Measurements from ENCODE around the gene TCTN1. TPM values are rescaled to one million over a fixed set of nuclear protein-coding genes. Genes with fewer than 3 reads are reported as not detected.

TCTN1 gene
- total RNA-seq, 4 donors from 2014 or later, result 30.2 to 35.7 (median 31.4) TPM

GRCh38 chr12:110582276-110583136 is 31.4 kb upstream of the TCTN1 start:
- TF ChIP-seq, protein P1, sequence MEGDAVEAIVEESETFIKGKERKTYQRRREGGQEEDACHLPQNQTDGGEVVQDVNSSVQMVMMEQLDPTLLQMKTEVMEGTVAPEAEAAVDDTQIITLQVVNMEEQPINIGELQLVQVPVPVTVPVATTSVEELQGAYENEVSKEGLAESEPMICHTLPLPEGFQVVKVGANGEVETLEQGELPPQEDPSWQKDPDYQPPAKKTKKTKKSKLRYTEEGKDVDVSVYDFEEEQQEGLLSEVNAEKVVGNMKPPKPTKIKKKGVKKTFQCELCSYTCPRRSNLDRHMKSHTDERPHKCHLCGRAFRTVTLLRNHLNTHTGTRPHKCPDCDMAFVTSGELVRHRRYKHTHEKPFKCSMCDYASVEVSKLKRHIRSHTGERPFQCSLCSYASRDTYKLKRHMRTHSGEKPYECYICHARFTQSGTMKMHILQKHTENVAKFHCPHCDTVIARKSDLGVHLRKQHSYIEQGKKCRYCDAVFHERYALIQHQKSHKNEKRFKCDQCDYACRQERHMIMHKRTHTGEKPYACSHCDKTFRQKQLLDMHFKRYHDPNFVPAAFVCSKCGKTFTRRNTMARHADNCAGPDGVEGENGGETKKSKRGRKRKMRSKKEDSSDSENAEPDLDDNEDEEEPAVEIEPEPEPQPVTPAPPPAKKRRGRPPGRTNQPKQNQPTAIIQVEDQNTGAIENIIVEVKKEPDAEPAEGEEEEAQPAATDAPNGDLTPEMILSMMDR (IDR thresholded peaks at IDR 0.05; ENCODE audit: low read depth), result no peak

- TF ChIP-seq, protein P1 (IDR thresholded peaks at IDR 0.05; ENCODE audit: low read depth), result no peak
These were observed 30.5 kb upstream of the TCTN1 start, which contains the start of gene PPTC7 for GRCh38 chr12:110583137-110584059. PPTC7 (minus strand) TSS chr12:110583318; CDS start chr12:110583031, 287 bp downstream.

GRCh38 chr12:110585231-110585799 is 28.6 kb upstream of the TCTN1 start:
- TF ChIP-seq, protein P1 (IDR thresholded peaks at IDR 0.05; ENCODE audit: low read depth), result no peak

- TF ChIP-seq, protein P1 (IDR thresholded peaks at IDR 0.05; ENCODE audit: low read depth), result no peak
These were observed 23.9 kb upstream of the TCTN1 start for GRCh38 chr12:110590059-110590458.

DNA sequence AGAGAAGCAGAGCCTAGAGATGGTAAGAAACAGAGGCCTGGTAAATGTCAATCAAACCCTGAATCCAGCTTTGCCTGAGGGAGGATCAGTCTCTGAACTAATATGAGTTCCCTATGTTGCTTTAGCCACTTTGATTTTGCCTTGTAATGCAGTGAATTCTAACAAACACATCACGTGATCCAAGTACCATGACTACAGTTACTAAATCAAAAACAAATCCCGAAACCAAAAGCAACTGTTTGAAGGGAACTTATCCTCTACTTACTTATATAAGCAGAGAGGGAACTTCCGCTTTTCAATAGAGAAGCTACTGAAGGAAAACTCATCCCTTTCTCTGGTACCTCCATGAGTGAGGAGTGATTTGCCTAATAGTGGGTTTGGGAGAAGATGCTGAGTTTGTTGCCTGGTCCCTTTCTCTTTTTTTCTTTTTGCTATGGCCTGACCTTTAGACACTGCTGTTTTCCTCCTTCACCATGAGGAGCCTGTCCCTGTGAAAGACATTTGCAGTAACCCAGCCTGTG is 23.1 kb upstream of the TCTN1 start:
- TF ChIP-seq, protein P1 (IDR thresholded peaks at IDR 0.05; ENCODE audit: low read depth), result no peak

- TF ChIP-seq, protein P1 (IDR thresholded peaks at IDR 0.05; ENCODE audit: low read depth), result no peak
These were observed 22.4 kb upstream of the TCTN1 start for GRCh38 chr12:110591451-110592051.

Measured in subcutaneous adipose tissue (tissue), 4 donors.